Measurements from ENCODE around the gene UBAC1. TPM values are rescaled to one million over a fixed set of nuclear protein-coding genes. Genes with fewer than 3 reads are reported as not detected.

Gene UBAC1
- total RNA-seq, 1 donor from 2014 or later, result 31.0 TPM

- no peak for DNase-seq (ENCODE audit: low spot score in 2 of 2)
- H3K27me3 ChIP-seq, result no peaks in the 10 kb centered on the region
- no peak overlapping the region for H3K27ac ChIP-seq
- TF ChIP-seq CTCF (IDR thresholded peaks at IDR 0.05), result no peak
- no peak overlapping the region for H3K4me3 ChIP-seq
- intact Hi-C loops (cut with DNase I), result no loop called here
- H3K4me1 ChIP-seq, result peaks cover 10% of the 10 kb centered on the region in 2 donors
- H3K36me3 ChIP-seq, result peaks cover 22 to 57% of the 10 kb centered on the region in 2 donors
- peaks cover 28 to 42% of the 10 kb centered on the region in 2 donors for H3K9me3 ChIP-seq
Measured at GRCh38 chr9:135910757-135911156, 50.4 kb downstream of the UBAC1 start.

- H3K36me3 ChIP-seq, result peaks cover 19 to 52% of the 10 kb centered on the region in 2 donors
Measured at GRCh38 chr9:135910216-135910615, 51.0 kb downstream of the UBAC1 start.

GRCh38 chr9:135909371-135909770 lies 51.8 kb downstream of the UBAC1 start:
- no peak overlapping the region for H3K4me3 ChIP-seq

More at GRCh38 chr9:135910216-135910615, 51.0 kb downstream of the UBAC1 start:
- DNase-seq (ENCODE audit: low spot score in 2 of 2), result no peak
- H3K4me1 ChIP-seq, result peaks cover 10 to 15% of the 10 kb centered on the region in 2 donors
- intact Hi-C loops (cut with DNase I), result no loop called here
- H3K27ac ChIP-seq, result no peak overlapping the region
- H3K9me3 ChIP-seq, result peaks cover 23 to 37% of the 10 kb centered on the region in 2 donors
- H3K4me3 ChIP-seq, result no peak overlapping the region
- TF ChIP-seq CTCF (IDR thresholded peaks at IDR 0.05), result no peak
- H3K27me3 ChIP-seq, result no peaks in the 10 kb centered on the region

GRCh38 chr9:135908754-135909204 lies 52.4 kb downstream of the UBAC1 start:
- DNase-seq (ENCODE audit: low spot score in 2 of 2), result no peak
- peaks cover 10 to 23% of the 10 kb centered on the region in 2 donors for H3K9me3 ChIP-seq
- intact Hi-C loops (cut with DNase I), result loop anchor here (5.0 kb wide), 1 partner anchor 1581 kb away; the partner anchor contains the start of gene RXRA

More at GRCh38 chr9:135909371-135909770, 51.8 kb downstream of the UBAC1 start:
- intact Hi-C loops (cut with DNase I), result loop anchor here (5.0 kb wide), 1 partner anchor 1582 kb away; the partner anchor contains the start of gene RXRA
- peaks cover 13 to 43% of the 10 kb centered on the region in 2 donors for H3K36me3 ChIP-seq
- H3K9me3 ChIP-seq, result peaks cover 16 to 29% of the 10 kb centered on the region in 2 donors
- no peak for DNase-seq (ENCODE audit: low spot score in 2 of 2)
- no peaks in the 10 kb centered on the region for H3K27me3 ChIP-seq
- peaks cover 10 to 21% of the 10 kb centered on the region in 2 donors for H3K4me1 ChIP-seq
- H3K27ac ChIP-seq, result no peak overlapping the region
- TF ChIP-seq CTCF (IDR thresholded peaks at IDR 0.05), result no peak

GRCh38 chr9:135908093-135908753 lies 53.0 kb downstream of the UBAC1 start:
- Histone ChIP-seq H3K36me3 (peaks cover 5 to 32% of the 10 kb centered on the region in 2 donors), H3K27ac (peak overlapping the region; percentile 54 to 72), H3K9me3 (peaks cover 6 to 17% of the 10 kb centered on the region in 2 donors), H3K27me3 (no peaks in the 10 kb centered on the region), H3K4me1 (peaks cover 10 to 21% of the 10 kb centered on the region in 2 donors), H3K4me3 (peak overlapping the region; percentile 89 to 97)
- no peak for TF ChIP-seq CTCF (IDR thresholded peaks at IDR 0.05)
- no peak for DNase-seq (ENCODE audit: low spot score in 2 of 2)
- intact Hi-C loops (cut with DNase I), result loop anchor here (5.0 kb wide), 1 partner anchor 1581 kb away; the partner anchor contains the start of gene RXRA

More at GRCh38 chr9:135908754-135909204, 52.4 kb downstream of the UBAC1 start:
- no peak overlapping the region for H3K27ac ChIP-seq
- no peaks in the 10 kb centered on the region for H3K27me3 ChIP-seq
- peak overlapping the region; percentile 89 to 97 for H3K4me3 ChIP-seq
- peaks cover 8 to 37% of the 10 kb centered on the region in 2 donors for H3K36me3 ChIP-seq
- H3K4me1 ChIP-seq, result peaks cover 10 to 21% of the 10 kb centered on the region in 2 donors
- no peak for TF ChIP-seq CTCF (IDR thresholded peaks at IDR 0.05)

Data from ascending aorta (tissue), 2 donors.